HG03135 (cell line): ENCODE measurements around the gene RAB31.

Source experiments
- ATAC-seq: cut with Tn5 transposase; IDR thresholded peaks from one replicate; pipeline ENCODE4 v1.9.1; 2021; ENCODE audit warnings: mild to moderate bottlenecking, moderate library complexity; ENCODE audit not compliant: unreplicated experiment

RAB31 gene

GRCh38 chr18:9712130-9712577 is 4.1 kb downstream of the RAB31 start:
- no peak for ATAC-seq

- no peak for ATAC-seq
Measured at GRCh38 chr18:9712611-9713010, 4.5 kb downstream of the RAB31 start.

GRCh38 chr18:9714266-9715087 is 6.4 kb downstream of the RAB31 start:
- no peak for ATAC-seq

GRCh38 chr18:9715088-9715343 is 6.9 kb downstream of the RAB31 start:
- no peak for ATAC-seq

- ATAC-seq = no peak
Measured at GRCh38 chr18:9715978-9716774, 8.1 kb downstream of the RAB31 start.

- ATAC-seq = no peak
Measured at GRCh38 chr18:9716780-9717563, 8.9 kb downstream of the RAB31 start.

- ATAC-seq = no peak
Measured at GRCh38 chr18:9719421-9719981, 11.4 kb downstream of the RAB31 start.

GRCh38 chr18:9720327-9720726 is 12.2 kb downstream of the RAB31 start:
- ATAC-seq = no peak

- no peak for ATAC-seq
Measured at GRCh38 chr18:9721893-9722550, 13.9 kb downstream of the RAB31 start.

GRCh38 chr18:9722691-9723090 is 14.6 kb downstream of the RAB31 start:
- ATAC-seq = no peak

- no peak for ATAC-seq
Measured at GRCh38 chr18:9724797-9725585, 16.9 kb downstream of the RAB31 start.

GRCh38 chr18:9726175-9726574 is 18.1 kb downstream of the RAB31 start:
- no peak for ATAC-seq

GRCh38 chr18:9726936-9727335 is 18.8 kb downstream of the RAB31 start:
- no peak for ATAC-seq

GRCh38 chr18:9730786-9731185 is 22.7 kb downstream of the RAB31 start:
- no peak for ATAC-seq

GRCh38 chr18:9731380-9731779 is 23.3 kb downstream of the RAB31 start:
- ATAC-seq = no peak

- no peak for ATAC-seq
Measured at GRCh38 chr18:9732031-9732430, 23.9 kb downstream of the RAB31 start.

- ATAC-seq = no peak
Measured at GRCh38 chr18:9734189-9734588, 26.1 kb downstream of the RAB31 start.

GRCh38 chr18:9735238-9735637 is 27.1 kb downstream of the RAB31 start:
- no peak for ATAC-seq

- ATAC-seq = no peak
Measured at GRCh38 chr18:9735879-9736278, 27.8 kb downstream of the RAB31 start.

GRCh38 chr18:9736286-9736835 is 28.3 kb downstream of the RAB31 start:
- ATAC-seq = no peak
